Stimulated activated CD4-positive, alpha-beta T cell treated with anti-CD3 and anti-CD28 coated beads, Interleukin-15, amount 100 ng/mL, for 1 hour (primary cell): ENCODE data around the gene RGR.
A peak's percentile ranks its signal among the peaks of the same experiment; 100 is the strongest.

ENCODE experiments used
- DNase-seq, 2 donors: peaks; one replicate each; pipeline ENCODE4 v3.0.0-alpha.2; 2020; ENCODE audit warnings: low read depth in 1 of 2, low spot score in 1 of 2

RGR gene

GRCh38 chr10:84244651-84245270 lies at the start of gene RGR:
Gene RGR, plus strand, starts transcription at chr10:84245053. Its CDS starts 38 bp downstream, at chr10:84245091.
- no peak for DNase-seq

- no peak for DNase-seq
Measured at GRCh38 chr10:84196083-84196482, 48.8 kb upstream of the RGR start.

GRCh38 chr10:84196941-84197340 lies 47.9 kb upstream of the RGR start:
- DNase-seq, result no peak

- no peak for DNase-seq
Measured at GRCh38 chr10:84197643-84198042, 47.2 kb upstream of the RGR start.

- DNase-seq, result no peak
Measured at GRCh38 chr10:84198206-84198915, 46.5 kb upstream of the RGR start.

GRCh38 chr10:84200537-84201243 lies 44.2 kb upstream of the RGR start:
- no peak for DNase-seq

GRCh38 chr10:84201244-84201606 lies 43.6 kb upstream of the RGR start:
- no peak for DNase-seq

- DNase-seq, result no peak
Measured at GRCh38 chr10:84201682-84202081, 43.2 kb upstream of the RGR start.

- DNase-seq, result no peak
Measured at GRCh38 chr10:84202349-84202748, 42.5 kb upstream of the RGR start.

GRCh38 chr10:84204122-84204521 lies 40.7 kb upstream of the RGR start:
- no peak for DNase-seq

- no peak for DNase-seq
Measured at GRCh38 chr10:84204610-84205009, 40.2 kb upstream of the RGR start.

GRCh38 chr10:84205049-84205852 lies 39.6 kb upstream of the RGR start:
- peak; percentile 35 to 36 for DNase-seq

GRCh38 chr10:84205853-84206525 lies 38.9 kb upstream of the RGR start:
- no peak for DNase-seq

- no peak for DNase-seq
Measured at GRCh38 chr10:84208023-84208422, 36.8 kb upstream of the RGR start.

GRCh38 chr10:84211566-84211965 lies 33.3 kb upstream of the RGR start:
- no peak for DNase-seq

- DNase-seq, result no peak
Measured at GRCh38 chr10:84212014-84212413, 32.8 kb upstream of the RGR start.

GRCh38 chr10:84213076-84213475 lies 31.8 kb upstream of the RGR start:
- no peak for DNase-seq

- DNase-seq, result no peak
Measured at GRCh38 chr10:84214046-84214572, 30.7 kb upstream of the RGR start.

- DNase-seq, result no peak
Measured at GRCh38 chr10:84214612-84215235, 30.1 kb upstream of the RGR start.

GRCh38 chr10:84216834-84217233 lies 28.0 kb upstream of the RGR start:
- no peak for DNase-seq
